GM21737 (cell line): ENCODE measurements around the gene CD80.

Experiments used
- ATAC-seq: cut with Tn5 transposase; IDR thresholded peaks from one replicate; pipeline ENCODE4 v1.9.1; 2021; ENCODE audit warnings: mild to moderate bottlenecking, moderate library complexity; ENCODE audit not compliant: unreplicated experiment

Gene CD80

DNA sequence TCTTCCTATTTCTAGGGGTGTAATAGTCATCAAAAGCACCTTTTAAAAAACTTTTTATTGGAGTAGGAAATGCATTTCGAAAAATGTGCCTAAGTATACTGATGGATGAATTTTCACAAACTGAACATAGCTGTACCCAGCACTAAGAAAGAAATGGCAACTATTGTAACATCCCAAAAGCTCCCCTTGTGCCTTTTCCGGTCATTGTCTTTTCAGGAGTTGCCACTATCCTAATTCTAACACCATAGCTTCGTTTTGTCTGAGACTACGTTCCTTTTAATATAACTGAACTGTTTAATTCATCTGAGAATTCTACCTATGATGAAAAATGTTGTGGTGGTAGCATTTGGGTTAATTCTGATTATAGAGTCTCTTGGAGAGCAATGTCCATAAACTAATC, 59.1 kb downstream of the CD80 start:
- no peak for ATAC-seq

DNA sequence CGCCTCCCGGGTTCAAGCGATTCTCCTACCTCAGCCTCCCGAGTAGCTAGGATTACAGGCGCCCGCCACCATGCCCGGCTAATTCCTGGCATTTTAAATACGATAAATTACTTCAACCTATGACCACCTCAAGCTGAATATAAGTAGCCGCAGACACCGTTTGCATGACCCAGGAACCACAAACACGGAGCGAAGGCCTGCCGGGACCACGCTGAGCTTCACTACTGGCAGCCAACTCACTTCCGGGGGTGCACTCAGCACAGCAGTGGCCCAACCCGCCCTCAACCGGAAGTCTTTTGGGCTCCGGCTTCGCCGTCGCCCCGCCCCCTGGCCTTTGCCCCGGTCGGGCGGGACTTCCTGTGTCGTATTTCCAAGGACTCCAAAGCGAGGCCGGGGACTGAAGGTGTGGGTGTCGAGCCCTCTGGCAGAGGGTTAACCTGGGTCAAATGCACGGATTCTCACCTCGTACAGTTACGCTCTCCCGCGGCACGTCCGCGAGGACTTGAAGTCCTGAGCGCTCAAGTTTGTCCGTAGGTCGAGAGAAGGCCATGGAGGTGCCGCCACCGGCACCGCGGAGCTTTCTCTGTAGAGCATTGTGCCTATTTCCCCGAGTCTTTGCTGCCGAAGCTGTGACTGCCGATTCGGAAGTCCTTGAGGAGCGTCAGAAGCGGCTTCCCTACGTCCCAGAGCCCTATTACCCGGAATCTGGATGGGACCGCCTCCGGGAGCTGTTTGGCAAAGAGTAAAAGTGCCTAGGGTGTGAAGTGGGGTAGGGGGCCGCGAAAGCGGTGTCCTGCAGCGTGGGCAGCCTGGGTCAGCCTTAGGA, 61.0 kb downstream of the CD80 start, which contains the start of gene TIMMDC1:
TSS of gene TIMMDC1 (plus strand) at position 362 of the 826 bp plus-strand sequence. CDS start at position 549, 187 bp downstream.
- ATAC-seq: peak; percentile 99

GRCh38 chr3:119497820-119498185, 61.6 kb downstream of the CD80 start:
- ATAC-seq: no peak

DNA sequence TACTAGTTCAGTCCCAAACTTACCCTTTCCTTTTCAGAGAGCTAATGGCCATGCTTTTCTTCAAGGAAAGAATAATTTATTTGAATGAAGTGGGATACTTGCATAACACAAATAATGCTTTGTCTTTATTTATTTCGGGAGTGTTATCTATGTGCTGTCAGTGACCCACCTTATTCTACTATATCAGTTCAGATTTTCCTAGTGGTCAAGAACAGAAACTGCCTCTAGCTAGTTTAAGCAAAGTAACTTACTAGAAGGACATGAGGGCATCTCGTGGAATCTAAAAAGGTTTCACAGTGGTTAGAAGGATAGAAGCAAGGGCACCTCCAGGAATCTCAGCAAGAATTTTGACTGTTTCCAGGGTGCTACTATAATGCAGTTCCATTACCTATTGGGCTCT, 64.8 kb downstream of the CD80 start:
- no peak for ATAC-seq

DNA sequence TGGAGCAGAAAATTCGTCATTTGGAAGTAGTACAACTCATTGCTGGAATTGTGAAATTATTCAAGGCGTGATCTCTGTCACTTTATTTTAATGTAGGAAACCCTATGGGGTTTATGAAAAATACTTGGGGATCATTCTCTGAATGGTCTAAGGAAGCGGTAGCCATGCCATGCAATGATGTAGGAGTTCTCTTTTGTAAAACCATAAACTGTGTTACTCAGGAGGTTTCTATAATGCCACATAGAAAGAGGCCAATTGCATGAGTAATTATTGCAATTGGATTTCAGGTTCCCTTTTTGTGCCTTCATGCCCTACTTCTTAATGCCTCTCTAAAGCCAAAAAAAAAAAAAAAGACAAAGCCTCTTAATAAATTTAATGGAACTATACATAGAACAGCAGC, 66.6 kb downstream of the CD80 start:
- ATAC-seq: no peak

DNA sequence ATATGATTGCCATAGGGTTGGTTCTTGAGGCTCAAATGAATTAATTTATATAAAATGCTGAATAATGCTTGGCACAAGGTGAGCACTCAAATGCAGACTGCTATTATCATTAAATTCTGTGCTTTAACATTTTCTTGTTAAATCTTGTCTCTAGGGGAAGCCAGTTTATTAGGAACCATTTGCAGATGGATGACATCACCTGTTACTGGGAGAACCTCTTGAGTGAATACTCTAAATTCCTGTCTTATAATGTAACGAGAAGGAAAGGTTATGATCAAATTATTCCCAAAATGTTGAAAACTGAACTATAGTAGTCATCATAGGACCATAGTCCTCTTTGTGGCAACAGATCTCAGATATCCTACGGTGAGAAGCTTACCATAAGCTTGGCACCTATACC, 67.3 kb downstream of the CD80 start:
- ATAC-seq: no peak

DNA sequence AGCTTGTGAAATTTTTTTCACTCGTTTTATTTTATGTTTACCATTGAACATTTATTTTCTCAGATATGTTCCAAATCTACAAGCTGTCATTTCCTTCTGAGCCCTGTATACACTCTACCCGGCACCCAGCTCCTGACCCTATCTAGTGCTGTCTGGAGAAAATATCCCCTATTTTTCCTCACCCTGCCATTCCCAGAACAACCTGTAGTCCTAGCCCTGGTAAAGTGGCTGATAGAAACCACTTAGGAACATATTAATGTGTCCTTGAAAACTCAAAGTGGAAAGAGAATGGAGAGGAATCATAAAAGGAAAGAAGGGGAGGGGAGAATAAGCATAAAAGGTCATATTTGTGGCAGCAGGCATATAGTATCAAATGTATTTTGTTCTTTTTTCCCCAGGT, 69.3 kb downstream of the CD80 start:
- ATAC-seq: no peak

DNA sequence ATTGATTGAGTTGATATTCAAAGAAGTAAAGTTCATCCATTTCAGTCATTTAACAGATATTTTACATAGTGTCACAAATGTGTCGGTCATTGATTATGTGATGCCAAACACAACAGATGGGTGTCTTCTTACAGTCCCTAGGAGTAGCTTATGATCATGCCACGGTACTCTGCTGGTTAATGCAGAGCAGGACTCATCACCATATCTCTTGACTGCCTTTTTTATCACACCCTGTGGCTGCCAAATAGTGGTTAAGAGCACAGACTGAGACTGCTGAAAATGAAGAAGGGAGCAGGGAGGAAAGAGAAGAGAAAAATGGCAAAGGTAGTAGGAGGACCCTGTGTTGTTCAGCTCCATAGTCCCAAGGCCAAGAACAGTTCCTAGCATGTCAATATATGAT, 73.9 kb downstream of the CD80 start:
- no peak for ATAC-seq

GRCh38 chr3:119483101-119483500, 76.3 kb downstream of the CD80 start:
- no peak for ATAC-seq

DNA sequence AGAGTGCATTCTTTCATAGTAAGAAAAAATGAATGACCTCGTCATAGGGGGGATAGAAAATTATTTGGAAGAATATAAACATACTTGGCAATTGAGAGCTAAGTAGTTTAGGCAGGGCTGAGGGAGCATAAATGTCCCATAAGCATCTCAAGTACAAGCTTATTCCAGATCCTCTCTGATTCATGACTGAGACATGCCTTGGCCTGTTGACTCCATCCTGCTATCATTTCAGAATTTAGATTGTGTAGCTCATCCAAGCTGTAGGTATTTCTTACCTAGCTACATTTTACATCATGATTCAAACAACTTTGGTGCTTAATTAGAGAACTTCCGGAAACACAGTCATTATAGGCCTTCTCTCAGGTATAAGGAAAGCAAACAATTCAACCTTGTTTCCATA, 78.3 kb downstream of the CD80 start:
- ATAC-seq: no peak
